ENCODE data around the gene P2RY13. TPM values are rescaled to one million over a fixed set of nuclear protein-coding genes. Genes with fewer than 3 reads are reported as not detected.

Gene P2RY13
- total RNA-seq, result not detected in 2 replicates

GRCh38 chr3:151329363-151329762 is at the start of gene P2RY13:
TSS of gene P2RY13 (minus strand) at chr3:151329549. CDS start at chr3:151329528, 21 bp downstream.

GRCh38 chr3:151316267-151316991 is 12.9 kb downstream of the P2RY13 start, which contains the start of gene GPR87:
TSS of gene GPR87 (minus strand) at chr3:151316820. CDS start at chr3:151300100, 16,720 bp downstream.

DNA sequence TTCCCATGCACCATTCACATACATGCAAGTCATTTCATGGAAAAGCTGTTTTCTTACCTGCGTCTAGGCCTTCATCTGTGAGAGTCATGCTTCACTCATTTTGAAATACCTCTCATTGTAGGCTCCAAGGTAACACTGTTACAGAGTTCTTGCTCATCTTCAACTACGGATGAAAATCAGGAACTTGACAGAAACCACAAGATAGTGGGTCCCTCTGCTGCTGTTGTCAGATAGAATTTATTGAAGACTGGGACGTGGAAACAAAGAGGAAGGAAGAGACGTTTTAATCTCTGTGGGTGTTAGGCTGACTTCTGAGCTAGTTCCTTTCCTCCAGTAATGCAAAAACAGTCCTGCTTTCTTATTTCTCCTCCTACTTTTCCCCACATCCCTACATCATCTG is 51.1 kb downstream of the P2RY13 start, which contains the start of gene P2RY14:
TSS of gene P2RY14 (minus strand) at position 313 of the 400 bp plus-strand sequence. CDS start 64,226 bp downstream, outside the sequence.

Other genes starting within 250 kb of the P2RY13 start
- 0.31 and 0.66 TPM in 2 replicates for gene MED12L, start 243.9 kb downstream of the P2RY13 start, total RNA-seq
- not detected in 2 replicates for gene GPR171, start 126.3 kb downstream of the P2RY13 start, total RNA-seq
- not detected in 2 replicates for gene P2RY14, start 51.0 kb downstream of the P2RY13 start, total RNA-seq
- not detected in 2 replicates for gene GPR87, start 12.7 kb downstream of the P2RY13 start, total RNA-seq
- gene P2RY12, start 55.2 kb upstream of the P2RY13 start, total RNA-seq, result 0.13 TPM in 1 of 2 replicates, not detected in the other
- 1.7 and 2.0 TPM in 2 replicates for gene IGSF10, start 131.5 kb upstream of the P2RY13 start, total RNA-seq

All from aortic smooth muscle cell (primary cell).